Pancreas (tissue), 10 donors: ENCODE measurements around the gene NEDD9. TPM values are rescaled to one million over a fixed set of nuclear protein-coding genes. Genes with fewer than 3 reads are reported as not detected.

ENCODE experiments used
- ATAC-seq, 4 donors: fragments of 200-7000 bp; cut with Tn5 transposase; one replicate each; pipeline versions ENCODE4 v1.8.0 to v1.9.1; 2020; ENCODE audit warnings: mild to moderate bottlenecking in 4 of 4, moderate library complexity in 4 of 4
- DNase-seq, 6 donors: peaks; one replicate each; pipeline ENCODE4 v3.0.0-alpha.2; 2020
- FAIRE-seq: peaks from 2 replicates; lab custom pipeline; 2012; peaks lifted over from hg19 to GRCh38; lab: Jason Lieb, UNC
- H3K27ac ChIP-seq, 4 donors: fragments of 200-600 bp; sonication (generic); 1 replicate in 3 of 4; 2 replicates in 1 of 4; pipeline versions ENCODE4 v1.5.0 to v1.8.0; 2020
- H3K27me3 ChIP-seq, 4 donors: fragments of 200-600 bp; one replicate each; pipeline ENCODE4 v1.8.0; 2021
- H3K36me3 ChIP-seq, 3 donors: fragments of 200-600 bp; sonication (generic) in 1 of 3; one replicate each; pipeline versions ENCODE4 v1.5.0 to v1.8.0; 2020 to 2021
- H3K4me1 ChIP-seq, 3 donors: fragments of 200-600 bp; one replicate each; pipeline ENCODE4 v1.8.0; 2021
- H3K4me3 ChIP-seq, 4 donors: fragments of 200-600 bp; sonication (generic) in 2 of 4; one replicate each; pipeline versions ENCODE4 v1.5.0 to v1.8.0; 2020 to 2021
- H3K9me3 ChIP-seq, 4 donors: fragments of 200-600 bp; one replicate each; pipeline ENCODE4 v1.8.0; 2021
- CTCF ChIP-seq, 4 donors: fragments of 200-600 bp; sonication (generic) in 3 of 4; IDR thresholded peaks; one replicate each; pipeline versions ENCODE4 v1.5.0 to v1.8.0; 2021; ENCODE audit warnings: antibody characterized with exemption in 4 of 4
- WGBS, 2 donors: extraction: QIAGEN DNeasy Blood & Tissue Kit; methylation state at CpG; one replicate each; pipeline ENCODE4 v1.1.7; 2013; 5-methylcytosine and 5-hydroxymethylcytosine counted together
- intact Hi-C, 3 donors: fragments of 100-400 bp; cut with DNase I; formaldehyde crosslinking; loops; one replicate each; pipeline versions ENCODE4 v1.11.1 to v1.14.2; 2022
- polyA plus RNA-seq, 2 donors: library from polyadenylated mRNA; stranded (reverse); fragments of 200-250 nt; gene quantifications; one replicate each; pipeline ENCODE4 v1.2.3, GENCODE V29; 2013
- total RNA-seq, 6 donors: library from RNA; stranded (reverse); fragmentation: NEBNext Ultra II Directional in 4 of 6; extraction: Animal tissue kit (Norgen Biotek cat#: 25700) in 4 of 6; gene quantifications; one replicate each; pipeline versions ENCODE4 v1.2.1 to v1.2.4, GENCODE V29; 2021 to 2023
- donor health status: healthy with polysubstance abuse.
- donor health status: DM: no; HTN: no; CAD: no; lungs with moderate emphysema.
- donor health status: DM: no; HTN: no; CAD: no.
- donor health status: control.
- donor health status: control.
- donor health status: Bipolar disorder and iron deficiency.
- donor health status: DM: yes; HTN: yes; CAD: no.
- donor health status: DM: no; HTN: no; CAD: no.
- donor health status: DM: no; HTN: no; CAD: no.
- donor health status: DM: yes; HTN: yes; CAD: no.

The NEDD9 gene
- total RNA-seq (10 to 100 TPM in 1 of 6 donors, 1 to 10 TPM in 5; 4.9 to 13.2 (median 8.3) TPM), polyA plus RNA-seq (10 to 100 TPM in 1 of 2 donors, 1 to 10 TPM in 1; 4.8 to 11.7 TPM)

DNA sequence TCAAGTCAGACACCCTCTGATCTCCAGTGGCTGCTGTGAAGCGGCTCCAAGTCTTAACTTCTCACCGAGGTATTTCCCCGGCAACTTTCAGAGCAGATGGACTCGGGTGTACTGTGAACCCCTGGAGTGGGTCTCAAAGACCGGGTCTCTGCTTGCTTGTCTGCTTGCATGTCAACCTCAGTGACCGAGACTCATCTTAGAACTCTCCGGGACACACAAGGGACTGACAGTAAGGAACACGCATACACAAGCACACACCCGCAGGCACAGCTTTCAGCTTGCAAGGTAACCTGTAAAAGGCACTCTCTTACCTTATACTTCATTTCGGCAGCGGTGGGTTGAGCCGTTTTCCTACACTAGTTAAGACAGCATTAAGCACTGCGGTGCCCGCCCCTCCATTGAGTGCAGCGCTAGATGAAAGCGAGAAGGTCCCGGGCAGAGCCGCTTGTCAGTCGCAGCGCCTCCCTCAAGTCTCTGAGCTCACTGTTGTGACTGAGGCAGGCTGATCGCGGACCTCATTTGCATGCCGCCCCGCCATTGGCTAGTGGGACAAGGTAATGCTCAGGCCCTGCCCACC, at the start of gene NEDD9:
Gene NEDD9, minus strand, starts transcription at position 476 of the 577 bp plus-strand sequence. Its CDS starts 153 bp downstream, at position 323.
- FAIRE-seq (peak; percentile 80), ATAC-seq (peak; percentile 96 to 99 (median 98)), DNase-seq (peak; percentile 91 to 98 (median 94))
- no peaks in the 10 kb centered on the region for H3K9me3 ChIP-seq
- WGBS, 2 donors: 0% methylated on average over 24 of the region's 24 CpGs
- peak within 1 kb of the TSS; percentile 32 to 58 (median 48) for H3K4me3 ChIP-seq
- intact Hi-C loops: no loop called here
- no peak for TF ChIP-seq CTCF (IDR thresholded peaks at IDR 0.05)
- peaks cover 0 to 8% (median 0%) of the 10 kb centered on the region in 3 donors for H3K4me1 ChIP-seq
- H3K27ac ChIP-seq: peak within 1 kb of the TSS; percentile 39 to 93 (median 74)
- H3K27me3 ChIP-seq: no peaks in the 10 kb centered on the region
- no peaks in the 10 kb centered on the region for H3K36me3 ChIP-seq

DNA sequence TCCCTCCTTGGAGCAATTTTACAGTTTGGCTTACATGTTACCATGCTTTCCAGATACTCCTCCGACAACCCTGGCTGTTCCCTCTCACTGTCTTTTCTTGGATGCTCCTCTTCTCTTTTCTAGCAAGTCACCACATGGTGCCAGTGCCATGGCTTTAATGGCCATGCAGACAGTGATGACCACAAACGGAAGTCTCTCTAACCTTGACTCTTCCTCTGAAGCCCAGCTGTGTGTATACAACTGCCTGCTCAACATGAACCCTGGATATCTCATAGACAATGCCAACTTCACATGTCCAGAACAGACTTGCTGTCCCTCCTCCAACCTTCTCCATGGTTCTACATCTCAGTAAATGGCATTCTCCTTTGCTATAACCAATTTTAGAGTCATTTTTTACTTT, 49.8 kb upstream of the NEDD9 start:
- no peaks in the 10 kb centered on the region for H3K36me3 ChIP-seq
- H3K4me1 ChIP-seq: peaks cover 0 to 1% (median 0%) of the 10 kb centered on the region in 3 donors
- no peak for TF ChIP-seq CTCF (IDR thresholded peaks at IDR 0.05)
- H3K27ac ChIP-seq: no peak overlapping the region
- DNase-seq (no peak), ATAC-seq (no peak), FAIRE-seq (no peak)
- H3K4me3 ChIP-seq: no peak overlapping the region
- no peaks in the 10 kb centered on the region for H3K27me3 ChIP-seq
- 84% methylated on average over 2 of the region's 2 CpGs for WGBS, 2 donors
- no peaks in the 10 kb centered on the region for H3K9me3 ChIP-seq
- intact Hi-C loops: no loop called here

DNA sequence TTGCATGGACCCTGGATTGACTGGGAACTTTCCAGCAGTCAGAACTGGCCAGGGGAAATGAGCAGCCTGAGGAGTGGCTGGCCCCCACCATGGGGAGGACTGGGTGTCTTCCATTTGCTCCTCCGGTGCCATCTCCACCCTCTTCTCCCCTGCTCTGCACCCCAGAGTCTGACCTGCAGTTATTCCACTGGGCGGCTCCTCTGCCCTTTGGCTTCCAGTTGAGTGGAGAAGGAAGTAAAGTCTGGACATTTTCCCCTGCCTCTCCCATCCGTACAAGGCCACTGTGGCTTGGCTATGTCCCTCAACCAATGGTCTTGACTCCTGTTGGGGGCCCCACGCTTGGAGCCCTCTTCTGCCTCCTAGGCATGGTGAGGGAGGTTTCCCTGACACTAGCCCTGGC, 47.9 kb upstream of the NEDD9 start:
- no peak overlapping the region for H3K27ac ChIP-seq
- no peaks in the 10 kb centered on the region for H3K27me3 ChIP-seq
- no peak for FAIRE-seq
- no peak for ATAC-seq
- no peak for TF ChIP-seq CTCF (IDR thresholded peaks at IDR 0.05)
- no peaks in the 10 kb centered on the region for H3K9me3 ChIP-seq
- no peak for DNase-seq
- H3K4me1 ChIP-seq: peaks cover 0 to 8% (median 5%) of the 10 kb centered on the region in 3 donors
- intact Hi-C loops: no loop called here
- H3K4me3 ChIP-seq: no peak overlapping the region
- WGBS, 2 donors: 93 to 94% methylated on average over 4 of the region's 4 CpGs
- H3K36me3 ChIP-seq: no peaks in the 10 kb centered on the region

DNA sequence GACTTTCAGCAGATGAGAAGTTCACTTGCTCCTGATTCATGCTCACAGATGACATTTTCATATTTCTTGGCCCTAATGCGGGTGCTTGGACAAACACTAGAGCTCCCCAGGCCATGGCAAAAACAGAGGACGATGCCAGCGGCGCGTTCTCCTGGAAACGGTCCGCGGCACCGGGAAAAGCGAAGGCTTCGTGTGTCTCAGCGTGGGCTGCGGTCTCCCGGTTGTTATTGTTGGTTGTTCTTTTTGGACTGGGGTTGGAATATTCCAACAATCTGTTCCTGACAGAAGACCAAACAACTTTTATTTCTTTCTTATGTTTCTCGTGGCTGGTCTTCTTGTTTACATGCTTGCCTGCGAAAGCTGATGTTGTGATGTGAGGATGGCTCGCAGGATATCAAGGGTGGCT, 46.8 kb upstream of the NEDD9 start:
- no peak overlapping the region for H3K27ac ChIP-seq
- WGBS, 2 donors: 93 to 95% methylated on average over 17 of the region's 17 CpGs

More for the DNA sequence above, 46.8 kb upstream of the NEDD9 start:
- DNase-seq (no peak), FAIRE-seq (no peak), ATAC-seq (no peak)
- Histone ChIP-seq H3K9me3 (no peaks in the 10 kb centered on the region), H3K27me3 (no peaks in the 10 kb centered on the region), H3K4me3 (no peak overlapping the region), H3K4me1 (peaks cover 0 to 14% (median 5%) of the 10 kb centered on the region in 3 donors), H3K36me3 (no peaks in the 10 kb centered on the region)
- no peak for TF ChIP-seq CTCF (IDR thresholded peaks at IDR 0.05)
- intact Hi-C loops: no loop called here
